NT2/D1 (cell line): Measurements from ENCODE around the gene EXOC3L1.
A peak's percentile ranks its signal among the peaks of the same experiment; 100 is the strongest.

Experiments
- DNase-seq: peaks from one replicate; pipeline ENCODE4 v3.0.0-alpha.2; 2011; ENCODE audit warnings: low read depth, low spot score
- H3K27me3 ChIP-seq: 2 replicates; pipeline ENCODE4 v1.6.0; 2011; ENCODE audit warnings: mild to moderate bottlenecking; ENCODE audit not compliant: insufficient read length, insufficient read depth
- H3K36me3 ChIP-seq: 2 replicates; pipeline ENCODE4 v1.6.1; 2011; ENCODE audit warnings: mild to moderate bottlenecking, low read length, mixed read lengths; ENCODE audit not compliant: insufficient read depth, insufficient read length
- H3K4me1 ChIP-seq: 2 replicates; pipeline ENCODE4 v1.5.1; 2011; ENCODE audit not compliant: insufficient read depth, insufficient read length
- H3K4me3 ChIP-seq: 2 replicates; pipeline ENCODE4 v1.5.1; 2011; ENCODE audit warnings: low read depth; ENCODE audit not compliant: insufficient read length
- H3K9ac ChIP-seq: 2 replicates; pipeline ENCODE4 v1.6.0; 2011; ENCODE audit warnings: low read depth; ENCODE audit not compliant: insufficient read length
- H3K9me3 ChIP-seq: 2 replicates; pipeline ENCODE4 v1.5.1; 2011; ENCODE audit warnings: mild to moderate bottlenecking, low read length; ENCODE audit not compliant: insufficient read depth
- SUZ12 ChIP-seq: IDR thresholded peaks from 2 replicates; pipeline ENCODE4 v1.6.1; 2011; ENCODE audit not compliant: insufficient read length, insufficient read depth; ENCODE audit errors: extremely low read depth
- YY1 ChIP-seq: IDR thresholded peaks from 2 replicates; pipeline ENCODE4 v1.6.1; 2011; ENCODE audit not compliant: insufficient read length, insufficient read depth
- ZNF274 ChIP-seq: IDR thresholded peaks from 2 replicates; pipeline ENCODE4 v1.6.1; 2011; ENCODE audit warnings: mild to moderate bottlenecking, low read depth, low read length

The EXOC3L1 gene

DNA sequence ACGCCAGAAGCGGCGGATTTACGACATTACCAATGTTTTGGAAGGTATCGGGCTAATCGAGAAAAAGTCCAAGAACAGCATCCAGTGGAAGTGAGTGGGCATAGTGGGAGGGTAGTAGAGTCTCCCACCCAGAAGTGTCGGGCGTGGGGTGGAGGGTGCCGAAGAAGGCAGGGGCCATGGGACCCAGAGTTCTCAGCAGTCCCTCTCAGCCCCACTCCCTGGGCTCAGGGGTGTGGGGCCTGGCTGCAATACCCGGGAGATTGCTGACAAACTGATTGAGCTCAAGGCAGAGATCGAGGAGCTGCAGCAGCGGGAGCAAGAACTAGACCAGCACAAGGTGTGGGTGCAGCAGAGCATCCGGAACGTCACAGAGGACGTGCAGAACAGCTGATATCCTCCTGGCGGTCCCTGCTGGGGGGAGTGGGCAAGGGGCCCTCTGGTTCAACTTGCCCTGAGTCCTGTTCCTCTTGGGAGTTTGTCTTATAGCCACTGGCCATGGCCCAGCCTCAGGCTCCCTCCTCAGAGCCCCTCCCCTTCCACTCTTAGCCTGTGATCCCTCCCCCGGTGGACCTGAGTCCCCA lies 2.9 kb upstream of the EXOC3L1 start:
- peak overlapping the region; percentile 100 for H3K9ac ChIP-seq
- DNase-seq = no peak
- no peak for TF ChIP-seq ZNF274
- TF ChIP-seq YY1 = no peak
- TF ChIP-seq SUZ12 = no peak
- H3K4me3 ChIP-seq = peak overlapping the region; percentile 100
- peaks cover 11% of the 10 kb centered on the region for H3K4me1 ChIP-seq
- H3K9me3 ChIP-seq = no peaks in the 10 kb centered on the region
- H3K27me3 ChIP-seq = no peaks in the 10 kb centered on the region
- H3K36me3 ChIP-seq = peaks cover 54% of the 10 kb centered on the region

DNA sequence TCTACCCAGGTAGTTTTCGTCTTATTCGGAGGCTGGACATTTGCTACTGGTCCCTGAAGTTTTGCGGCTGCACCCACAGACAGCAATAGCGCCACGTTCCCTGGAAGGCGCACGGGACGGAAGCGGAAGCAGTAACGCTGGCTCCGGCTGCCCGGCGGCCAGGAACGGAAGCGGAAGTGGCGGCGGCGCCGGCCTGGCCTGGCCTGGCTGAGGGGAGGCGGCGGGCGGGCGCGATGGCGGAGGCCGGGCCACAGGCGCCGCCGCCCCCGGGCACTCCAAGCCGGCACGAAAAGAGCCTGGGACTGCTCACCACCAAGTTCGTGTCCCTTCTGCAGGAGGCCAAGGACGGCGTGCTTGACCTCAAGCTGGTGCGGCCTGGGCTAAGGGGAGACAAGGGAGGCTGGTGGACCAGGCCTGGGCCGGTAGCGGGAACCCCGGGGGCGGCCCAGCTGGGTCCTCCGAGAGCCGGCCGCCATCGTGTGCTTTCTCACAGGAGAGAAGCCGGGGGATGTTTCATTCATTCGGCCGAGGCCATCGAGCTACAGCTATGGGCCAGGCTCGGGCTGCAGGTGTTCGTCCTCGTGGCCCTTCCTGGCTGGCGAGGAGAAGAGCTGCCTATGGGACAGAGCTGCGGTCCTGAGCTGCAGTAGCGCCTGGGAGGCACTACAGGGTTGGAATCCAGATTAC lies 2.2 kb upstream of the EXOC3L1 start, which contains the start of gene E2F4:
Gene E2F4 (plus strand): TSS at position 161 of the 687 bp plus-strand sequence. CDS start 73 bp downstream, at position 234.
- no peaks in the 10 kb centered on the region for H3K9me3 ChIP-seq
- DNase-seq = peak; percentile 80
- TF ChIP-seq ZNF274 = no peak
- no peak for TF ChIP-seq YY1
- peak; percentile 82 for TF ChIP-seq SUZ12
- no peaks in the 10 kb centered on the region for H3K27me3 ChIP-seq
- peaks cover 47% of the 10 kb centered on the region for H3K36me3 ChIP-seq
- peaks cover 16% of the 10 kb centered on the region for H3K4me1 ChIP-seq
- H3K9ac ChIP-seq = peak within 1 kb of the TSS; percentile 100
- H3K4me3 ChIP-seq = peak within 1 kb of the TSS; percentile 100

DNA sequence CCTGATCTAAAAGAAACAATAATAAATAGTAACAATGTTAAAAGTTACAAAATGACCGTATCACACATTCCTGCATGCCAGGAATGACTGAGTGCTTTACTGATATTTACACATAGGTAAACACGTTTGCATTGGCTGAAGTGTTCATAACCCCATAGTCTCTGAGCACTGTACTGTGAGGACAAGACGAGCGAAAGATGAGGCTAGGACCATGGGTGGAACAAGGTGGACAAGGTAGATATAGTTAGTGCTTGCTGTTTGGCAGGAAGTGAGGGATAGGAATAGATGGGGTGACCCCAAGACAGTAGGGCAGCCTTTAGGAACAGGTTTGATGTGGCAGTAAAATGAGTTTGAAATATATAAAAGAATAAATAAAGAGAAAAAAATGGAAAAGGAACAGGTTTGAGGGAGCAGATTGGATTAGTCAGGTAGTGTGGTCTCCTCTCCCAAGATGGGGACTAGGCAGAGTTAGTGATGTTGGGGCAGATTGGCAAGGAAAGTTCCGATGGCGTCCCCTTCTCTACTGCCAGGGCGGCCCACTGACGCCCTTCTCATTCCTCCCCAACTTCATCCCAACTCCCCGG lies 1.6 kb upstream of the EXOC3L1 start:
- TF ChIP-seq SUZ12 = no peak
- TF ChIP-seq YY1 = no peak
- no peak overlapping the region for H3K9ac ChIP-seq
- DNase-seq = no peak
- H3K4me1 ChIP-seq = peaks cover 22% of the 10 kb centered on the region
- no peaks in the 10 kb centered on the region for H3K9me3 ChIP-seq
- peak overlapping the region; percentile 100 for H3K4me3 ChIP-seq
- H3K27me3 ChIP-seq = no peaks in the 10 kb centered on the region
- H3K36me3 ChIP-seq = peaks cover 41% of the 10 kb centered on the region

DNA sequence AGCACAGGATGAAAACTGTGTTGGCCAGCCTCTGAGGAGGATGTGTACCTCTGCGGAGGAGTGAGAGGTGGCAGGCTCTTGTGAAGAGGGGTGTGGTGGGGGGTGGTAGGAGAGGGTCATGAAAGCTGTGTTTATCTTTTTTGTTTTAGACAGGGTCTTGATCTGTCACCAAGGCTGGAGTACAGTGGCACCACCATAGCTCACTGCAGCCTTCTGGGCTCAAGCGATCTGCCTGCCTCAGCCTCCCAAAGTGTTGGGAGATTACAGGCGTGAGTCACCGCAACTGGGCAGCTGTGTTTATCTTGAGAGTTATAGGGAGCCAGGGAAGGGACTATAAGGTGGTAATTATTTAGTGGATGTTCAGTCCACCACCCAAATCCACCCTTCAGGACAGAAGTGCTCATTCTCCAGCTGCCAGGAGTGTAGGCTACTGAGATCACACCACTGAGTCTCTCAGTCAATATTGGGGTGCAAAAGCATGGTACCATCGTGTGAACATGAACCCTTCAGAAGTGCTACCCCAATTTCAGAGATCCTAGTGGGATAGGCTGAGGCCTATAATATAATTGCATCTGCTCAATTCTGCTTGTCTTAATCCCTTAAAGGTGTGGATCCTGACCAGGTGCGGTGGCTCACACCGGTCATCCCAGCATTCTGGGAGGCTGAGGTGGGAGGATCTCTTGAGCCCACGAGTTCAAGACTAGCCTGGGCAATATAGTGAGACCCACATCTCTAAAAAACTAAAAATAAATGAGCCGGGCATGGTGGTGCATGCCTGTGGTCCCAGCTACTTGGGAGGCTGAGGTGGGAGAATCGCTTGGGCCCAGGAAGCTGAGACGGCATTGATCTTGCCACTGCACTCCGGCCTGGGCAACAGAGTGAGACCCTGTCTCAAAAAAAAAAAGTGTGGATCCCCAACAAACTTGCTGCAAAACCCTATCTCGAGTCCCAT lies 788 bp upstream of the EXOC3L1 start:
- Histone ChIP-seq H3K27me3 (peaks cover 7% of the 10 kb centered on the region), H3K4me3 (no peak overlapping the region), H3K4me1 (peaks cover 28% of the 10 kb centered on the region), H3K36me3 (peaks cover 33% of the 10 kb centered on the region), H3K9me3 (no peaks in the 10 kb centered on the region), H3K9ac (no peak overlapping the region)
- TF ChIP-seq SUZ12 = no peak
- TF ChIP-seq ZNF274 = no peak
- TF ChIP-seq YY1 = no peak
- no peak for DNase-seq

DNA sequence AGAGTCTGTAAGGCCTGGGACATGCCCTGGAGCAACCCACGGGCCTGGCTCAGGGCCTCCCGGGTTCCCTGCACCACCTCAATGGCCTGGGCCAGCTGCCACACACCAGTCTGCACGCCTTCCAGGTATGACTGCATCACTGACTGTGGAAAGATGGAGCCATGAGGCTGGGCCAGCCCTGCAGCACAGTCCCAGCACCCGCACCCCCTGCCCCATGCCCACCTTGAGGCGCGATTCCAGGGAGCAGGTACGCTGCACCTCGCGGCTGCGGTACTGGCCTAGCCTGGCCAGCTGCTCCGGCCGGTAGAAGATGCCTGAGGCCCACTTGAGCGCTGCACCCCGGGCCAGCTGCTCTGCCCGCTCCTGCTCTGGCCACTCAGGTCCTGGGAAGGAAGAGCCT lies 1.1 kb downstream of the EXOC3L1 start:
- peaks cover 24% of the 10 kb centered on the region for H3K27me3 ChIP-seq
- H3K9me3 ChIP-seq = no peaks in the 10 kb centered on the region
- peaks cover 14% of the 10 kb centered on the region for H3K36me3 ChIP-seq
- DNase-seq = no peak
- H3K9ac ChIP-seq = no peak overlapping the region
- H3K4me1 ChIP-seq = peaks cover 38% of the 10 kb centered on the region
- TF ChIP-seq ZNF274 = no peak
- TF ChIP-seq YY1 = no peak
- no peak for TF ChIP-seq SUZ12
- H3K4me3 ChIP-seq = no peak overlapping the region

DNA sequence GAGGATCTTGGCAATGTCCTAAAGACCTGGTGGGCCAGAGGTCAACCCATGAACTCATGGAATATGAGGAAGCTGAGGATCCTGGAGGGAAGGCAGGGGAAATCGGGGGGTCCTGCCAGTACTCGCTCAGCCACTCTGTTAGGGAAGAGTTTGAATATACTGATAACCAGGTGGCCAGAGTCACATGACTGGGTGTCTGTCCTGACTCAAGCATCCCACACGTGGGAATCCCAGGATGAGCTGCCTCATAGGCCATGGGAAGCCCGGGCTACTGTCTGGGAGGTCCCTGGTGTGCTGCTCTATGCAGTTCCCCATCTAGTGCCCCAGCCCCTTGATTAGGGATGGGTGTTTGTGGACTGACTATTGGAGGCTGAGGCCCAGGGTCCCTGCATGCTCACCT lies 1.6 kb downstream of the EXOC3L1 start:
- peaks cover 24% of the 10 kb centered on the region for H3K27me3 ChIP-seq
- H3K9ac ChIP-seq = no peak overlapping the region
- TF ChIP-seq SUZ12 = no peak
- TF ChIP-seq ZNF274 = no peak
- TF ChIP-seq YY1 = no peak
- peaks cover 9% of the 10 kb centered on the region for H3K36me3 ChIP-seq
- DNase-seq = no peak
- H3K9me3 ChIP-seq = no peaks in the 10 kb centered on the region
- no peak overlapping the region for H3K4me3 ChIP-seq
- H3K4me1 ChIP-seq = peaks cover 38% of the 10 kb centered on the region

DNA sequence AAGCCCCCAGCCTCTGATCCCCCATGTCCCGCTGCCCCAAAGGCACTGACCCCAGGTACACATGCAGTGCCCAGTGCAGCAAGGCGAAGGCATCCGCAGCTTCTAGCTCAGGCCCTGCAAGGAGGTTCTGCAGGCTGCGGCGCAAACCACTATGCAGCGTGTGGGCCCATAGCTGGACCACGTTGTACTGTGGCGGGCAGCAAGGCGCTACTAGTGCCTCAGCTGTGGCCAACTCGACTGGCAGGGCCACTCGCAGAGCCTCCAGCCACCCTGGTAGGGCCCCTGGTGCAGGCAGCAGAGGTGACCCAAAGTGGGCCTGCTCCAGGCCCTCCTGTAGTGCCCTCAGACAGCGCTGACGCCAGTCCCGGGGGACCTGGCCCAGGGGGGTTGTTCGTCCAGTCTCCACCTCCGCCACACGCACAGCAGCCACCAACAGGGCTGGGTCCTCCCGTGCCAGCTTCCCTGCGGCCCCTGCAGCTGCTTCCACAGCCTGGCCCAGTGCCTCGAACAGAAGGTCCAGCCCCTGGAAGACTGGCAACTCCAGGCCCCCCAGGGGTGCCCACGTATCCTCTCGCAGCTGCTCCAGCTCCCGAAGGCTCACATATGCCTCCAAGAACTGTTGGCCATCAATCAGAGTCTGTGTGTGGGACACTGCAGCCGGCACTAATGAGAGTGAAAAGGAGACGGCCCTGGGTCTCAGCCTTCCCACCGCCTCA lies 2.6 kb downstream of the EXOC3L1 start:
- no peak for DNase-seq
- Histone ChIP-seq H3K9ac (peak overlapping the region; percentile 52), H3K36me3 (peaks cover 2% of the 10 kb centered on the region), H3K4me3 (no peak overlapping the region), H3K27me3 (peaks cover 24% of the 10 kb centered on the region), H3K9me3 (no peaks in the 10 kb centered on the region), H3K4me1 (peaks cover 29% of the 10 kb centered on the region)
- TF ChIP-seq SUZ12 (no peak), YY1 (no peak), ZNF274 (no peak)
